HEK293T (cell line): ENCODE results near the gene YBX3.

ENCODE experiments used
- ARNT ChIP-seq: fragments of 450-650 bp; IDR thresholded peaks from 2 replicates; pipeline ENCODE4 v1.6.1; 2017; ENCODE audit warnings: mild to moderate bottlenecking
- BHLHE40 ChIP-seq: fragments of 450-650 bp; IDR thresholded peaks from 2 replicates; pipeline ENCODE4 v1.6.1; 2016; ENCODE audit warnings: mild to moderate bottlenecking, moderate library complexity, borderline replicate concordance
- FOXK2 ChIP-seq: fragments of 450-650 bp; IDR thresholded peaks from 2 replicates; pipeline ENCODE4 v1.6.1; 2016; ENCODE audit warnings: mild to moderate bottlenecking
- L3MBTL2 ChIP-seq: fragments of 450-650 bp; conservative IDR thresholded peaks from 2 replicates; pipeline ENCODE4 v1.6.1; 2016; ENCODE audit warnings: mild to moderate bottlenecking
- LEF1 ChIP-seq: fragments of 450-650 bp; IDR thresholded peaks from 2 replicates; pipeline ENCODE4 v1.6.1; 2017; ENCODE audit warnings: mild to moderate bottlenecking, borderline replicate concordance
- ZNF384 ChIP-seq: fragments of 450-650 bp; IDR thresholded peaks from 2 replicates; pipeline ENCODE4 v1.6.1; 2016

DNA sequence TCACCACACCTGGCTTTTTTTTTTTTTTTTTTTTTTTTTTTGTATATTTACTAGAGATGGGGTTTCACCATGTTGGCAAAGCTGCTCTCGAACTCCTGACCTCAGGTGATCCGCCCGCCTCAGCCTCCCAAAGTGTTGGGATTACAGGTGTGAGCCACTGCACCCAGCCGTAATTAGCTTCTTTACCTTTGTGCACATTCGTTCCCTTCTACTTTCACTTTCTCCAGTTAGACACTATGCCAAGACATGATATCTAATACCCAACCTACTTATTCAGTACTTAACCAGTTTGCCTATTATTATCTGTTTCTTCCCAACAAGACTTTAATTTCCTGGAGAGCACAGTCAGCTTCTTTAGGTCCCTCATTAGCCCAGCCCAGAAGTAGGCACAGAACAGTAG is 54.6 kb downstream of the YBX3 start:
- TF ChIP-seq ZNF384: no peak
- TF ChIP-seq BHLHE40: no peak
- TF ChIP-seq L3MBTL2: no peak
- no peak for TF ChIP-seq ARNT
- no peak for TF ChIP-seq FOXK2
- no peak for TF ChIP-seq LEF1
